HG02885 (cell line): ENCODE data around the gene MGAT2.
"Not testable (repeated sequence)": the region's sequence is repeated elsewhere in the genome, so short reads cannot be mapped to it uniquely, and the experiment has no call there.

Experiments used
- ATAC-seq: cut with Tn5 transposase; IDR thresholded peaks from one replicate; pipeline ENCODE4 v1.9.1; 2021; ENCODE audit warnings: mild to moderate bottlenecking; ENCODE audit not compliant: unreplicated experiment, poor library complexity

Gene MGAT2

GRCh38 chr14:49620182-49621113 lies at the start of gene MGAT2, which contains the start of gene RPL36AL:
MGAT2 (plus strand) TSS chr14:49620799; CDS start chr14:49621269, 470 bp downstream.
RPL36AL (minus strand) TSS chr14:49620626; CDS start chr14:49619104, 1,522 bp downstream.
- ATAC-seq: peak; percentile 93

GRCh38 chr14:49574038-49574437 lies 46.6 kb upstream of the MGAT2 start:
- no peak for ATAC-seq

DNA sequence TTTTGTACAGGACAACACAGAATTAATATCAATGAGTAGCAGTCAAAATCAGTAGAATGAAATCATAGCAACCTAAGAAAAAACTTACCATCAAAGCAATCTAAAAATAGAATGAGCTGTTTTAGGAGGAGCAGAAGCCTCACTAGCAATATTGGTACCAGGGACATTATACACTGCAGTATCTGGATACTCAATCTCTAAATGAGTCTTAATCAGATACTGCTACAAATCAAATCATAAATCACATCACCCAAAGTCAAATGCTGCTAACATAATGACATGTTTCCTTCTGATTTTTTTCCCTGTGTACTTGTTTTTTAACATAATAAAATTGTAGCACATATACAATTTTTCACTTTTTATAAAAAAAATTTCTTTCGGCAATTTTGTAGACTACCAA lies 42.5 kb upstream of the MGAT2 start:
- no peak for ATAC-seq

- ATAC-seq: no peak
Measured at GRCh38 chr14:49579841-49580240, 40.8 kb upstream of the MGAT2 start.

GRCh38 chr14:49581209-49582112 lies 39.1 kb upstream of the MGAT2 start:
- no peak for ATAC-seq

- ATAC-seq: no peak
Measured at GRCh38 chr14:49582113-49582977, 38.3 kb upstream of the MGAT2 start.

DNA sequence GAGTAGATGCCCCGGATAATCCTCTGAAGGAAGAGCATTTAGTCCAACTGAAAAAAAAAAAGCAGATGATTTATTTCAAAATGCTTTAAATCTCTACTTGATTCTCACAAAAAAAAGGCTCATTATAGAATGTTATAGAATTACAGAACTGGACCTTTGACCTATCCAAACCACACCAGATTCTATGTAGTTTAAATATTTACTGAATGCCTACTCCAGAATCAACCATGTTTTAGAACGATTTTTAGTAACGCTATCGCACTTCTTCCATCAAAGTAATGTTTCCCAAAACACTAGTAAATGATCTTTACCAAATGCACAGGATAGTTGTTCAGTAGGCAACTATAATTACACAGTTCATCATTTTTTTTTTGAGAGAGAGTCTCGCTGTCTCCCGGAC lies 37.0 kb upstream of the MGAT2 start:
- no peak for ATAC-seq

GRCh38 chr14:49584058-49584457 lies 36.5 kb upstream of the MGAT2 start:
- ATAC-seq: no peak

DNA sequence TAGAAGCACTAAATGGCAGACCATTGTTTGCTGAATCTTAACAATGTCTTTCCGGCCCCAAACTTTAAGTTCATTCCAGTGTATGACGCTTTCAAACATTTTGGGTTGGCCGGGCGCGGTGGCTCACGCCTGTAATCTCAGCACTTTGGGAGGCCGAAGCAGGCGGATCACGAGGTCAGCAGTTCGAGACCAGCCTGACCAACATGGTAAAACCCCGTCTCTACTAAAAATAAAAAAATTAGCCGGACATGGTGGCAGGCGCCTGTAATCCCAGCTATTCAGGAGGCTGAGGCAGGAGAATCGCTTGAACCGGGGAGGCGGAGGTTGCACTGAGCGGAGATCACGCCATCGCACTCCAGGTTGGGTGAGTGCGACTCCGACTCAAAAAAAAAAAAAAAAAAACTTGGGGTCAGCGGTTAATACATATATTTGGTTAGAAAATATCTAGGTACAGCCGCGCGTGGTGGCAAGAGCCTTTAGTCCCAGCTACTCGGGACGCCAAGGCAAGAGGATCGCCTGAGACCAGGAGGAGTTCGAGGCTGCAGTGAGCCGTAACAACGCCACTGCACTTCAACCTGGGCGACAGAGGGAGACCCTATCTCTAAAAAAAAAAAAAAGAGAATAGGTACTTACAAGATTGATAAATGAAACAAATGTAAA lies 35.5 kb upstream of the MGAT2 start:
- ATAC-seq: not testable (repeated sequence)

GRCh38 chr14:49585803-49586672 lies 34.6 kb upstream of the MGAT2 start, which contains the start of gene RPS29:
RPS29 (minus strand) TSS chr14:49586380; CDS start chr14:49586346, 34 bp downstream.
- ATAC-seq: peak; percentile 89

DNA sequence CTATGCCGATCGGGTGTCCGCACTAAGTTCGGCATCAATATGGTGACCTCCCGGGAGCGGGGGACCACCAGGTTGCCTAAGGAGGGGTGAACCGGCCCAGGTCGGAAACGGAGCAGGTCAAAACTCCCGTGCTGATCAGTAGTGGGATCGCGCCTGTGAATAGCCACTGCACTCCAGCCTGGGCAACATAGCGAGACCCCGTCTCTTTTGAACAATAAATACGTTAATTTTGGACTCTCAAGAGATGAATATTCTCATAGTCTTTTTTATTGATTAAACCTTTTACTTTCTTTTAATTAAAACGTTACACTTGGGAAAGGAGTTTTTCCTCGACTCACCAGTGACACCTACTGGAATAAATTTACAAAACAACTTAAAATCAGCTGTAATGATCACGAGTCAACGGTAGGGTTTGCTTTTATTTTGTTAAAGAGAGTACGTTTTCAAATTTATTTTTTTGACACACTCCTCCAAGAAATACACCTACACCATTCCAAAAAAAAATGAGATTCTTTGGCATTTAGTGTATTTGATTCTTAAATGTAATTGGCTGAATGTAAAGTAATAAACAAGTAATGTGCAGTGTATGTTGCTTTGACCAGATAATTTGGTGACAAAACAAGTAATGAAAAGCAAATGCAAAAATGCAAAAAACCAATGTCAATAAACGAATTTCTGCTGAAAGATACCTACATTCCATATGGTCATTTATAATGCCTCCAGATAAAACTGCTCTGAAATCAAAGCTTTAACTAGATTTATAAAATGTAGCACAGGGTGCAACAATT lies 33.7 kb upstream of the MGAT2 start:
- peak; percentile 24 for ATAC-seq

- no peak for ATAC-seq
Measured at GRCh38 chr14:49589387-49589786, 31.2 kb upstream of the MGAT2 start.

DNA sequence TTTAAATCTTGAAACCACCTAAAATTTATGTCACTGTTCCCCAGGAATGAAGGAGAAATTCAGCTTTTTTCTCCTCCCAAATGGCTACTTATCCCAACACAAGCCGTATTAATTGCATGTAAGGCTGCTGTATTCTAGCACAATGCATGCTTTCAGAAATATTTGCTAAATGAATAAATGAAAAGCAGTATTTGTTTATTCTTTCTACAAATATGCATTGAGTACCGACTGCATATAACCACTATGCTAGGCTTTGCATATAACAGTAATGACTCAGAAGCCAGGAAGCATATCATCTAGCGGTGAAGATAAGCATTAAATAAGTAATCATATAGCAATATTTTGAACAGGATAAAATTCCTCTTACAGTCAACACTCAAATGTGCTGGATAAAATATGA lies 27.6 kb upstream of the MGAT2 start:
- peak; percentile 36 for ATAC-seq

- peak; percentile 34 for ATAC-seq
Measured at GRCh38 chr14:49594347-49595091, 26.1 kb upstream of the MGAT2 start.

GRCh38 chr14:49598189-49598484 lies 22.5 kb upstream of the MGAT2 start:
- ATAC-seq: no peak

DNA sequence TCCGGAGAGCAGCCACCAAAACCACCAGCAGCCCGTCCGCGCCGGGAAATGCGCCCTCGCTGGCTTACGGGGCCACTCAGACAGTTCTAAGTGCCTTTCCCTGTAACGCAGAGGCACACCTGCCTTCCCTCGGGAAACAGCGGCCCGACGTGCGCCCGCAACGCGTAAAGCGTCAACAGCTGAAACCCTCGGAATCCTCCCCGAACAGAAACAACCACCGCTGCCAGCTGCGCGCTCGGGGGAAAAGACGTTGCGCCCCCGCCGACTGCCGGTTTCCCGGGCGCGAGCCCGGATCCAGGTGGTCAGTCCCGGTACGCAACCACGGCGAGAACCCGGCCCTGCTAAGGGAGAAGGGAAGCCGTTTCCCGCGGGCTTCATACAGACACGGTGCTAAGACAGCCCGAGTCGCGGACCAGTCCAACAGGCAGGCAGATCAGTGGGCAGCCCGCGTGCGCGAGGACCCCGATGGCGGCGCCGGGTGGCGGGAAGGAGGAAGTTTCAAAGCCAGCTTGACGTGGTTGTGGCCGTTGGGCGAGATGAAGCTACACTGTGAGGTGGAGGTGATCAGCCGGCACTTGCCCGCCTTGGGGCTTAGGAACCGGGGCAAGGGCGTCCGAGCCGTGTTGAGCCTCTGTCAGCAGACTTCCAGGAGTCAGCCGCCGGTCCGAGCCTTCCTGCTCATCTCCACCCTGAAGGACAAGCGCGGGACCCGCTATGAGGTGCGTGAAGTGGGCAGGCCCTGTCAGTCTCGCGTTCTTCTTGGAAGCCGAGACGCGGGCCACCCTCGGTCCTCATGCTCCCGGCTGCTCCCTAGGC lies 21.9 kb upstream of the MGAT2 start, which contains the start of gene LRR1:
LRR1 (plus strand) TSS at position 456 of the 816 bp plus-strand sequence; CDS start at position 537, 81 bp downstream.
- ATAC-seq: peak; percentile 56
